Small intestine (tissue), 7 donors: ENCODE data around the gene ZNF432. TPM values are rescaled to one million over a fixed set of nuclear protein-coding genes. Genes with fewer than 3 reads are reported as not detected.

Experiments used
- DNase-seq, 2 donors: peaks; one replicate each; pipeline versions ENCODE4 v3.0.0 to v3.0.0-alpha.2; 2013
- FAIRE-seq: peaks from 2 replicates; lab custom pipeline; 2012; peaks lifted over from hg19 to GRCh38; lab: Jason Lieb, UNC
- H3K27ac ChIP-seq, 3 donors: one replicate each; pipeline ENCODE4 v1.5.1; 2013; ENCODE audit warnings: low read length in 2 of 3, mild to moderate bottlenecking in 2 of 3, control low read depth in 1 of 3, inconsistent platforms in 1 of 3, low read depth in 1 of 3, moderate library complexity in 1 of 3
- H3K27me3 ChIP-seq, 3 donors: one replicate each; pipeline ENCODE4 v1.6.1; 2013; ENCODE audit warnings: low read length in 3 of 3, inconsistent platforms in 1 of 3; ENCODE audit not compliant: control insufficient read depth in 3 of 3, insufficient read depth in 3 of 3
- H3K36me3 ChIP-seq, 3 donors: one replicate each; pipeline ENCODE4 v1.6.1; 2013; ENCODE audit warnings: low read length in 3 of 3, inconsistent platforms in 1 of 3, low read depth in 1 of 3, mild to moderate bottlenecking in 1 of 3, moderate library complexity in 1 of 3; ENCODE audit not compliant: control insufficient read depth in 3 of 3, insufficient read depth in 2 of 3
- H3K4me1 ChIP-seq, 3 donors: one replicate each; pipeline ENCODE4 v1.6.1; 2013; ENCODE audit warnings: low read length in 2 of 3, inconsistent platforms in 1 of 3, low read depth in 1 of 3, mild to moderate bottlenecking in 1 of 3, moderate library complexity in 1 of 3; ENCODE audit not compliant: control insufficient read depth in 3 of 3, insufficient read depth in 2 of 3
- H3K4me3 ChIP-seq, 3 donors: one replicate each; pipeline ENCODE4 v1.5.1; 2013; ENCODE audit warnings: low read length in 3 of 3, control low read depth in 1 of 3, inconsistent platforms in 1 of 3, low read depth in 1 of 3, mild to moderate bottlenecking in 1 of 3, moderate library complexity in 1 of 3
- H3K9me3 ChIP-seq, 2 donors: one replicate each; pipeline ENCODE4 v1.6.1; 2013; ENCODE audit warnings: low read depth in 1 of 2, low read length in 1 of 2; ENCODE audit not compliant: control insufficient read depth in 2 of 2, insufficient read depth in 1 of 2
- WGBS, 3 donors: extraction: QIAGEN DNeasy Blood & Tissue Kit; methylation state at CpG; one replicate each; pipeline ENCODE4 v1.1.7; 2013; 5-methylcytosine and 5-hydroxymethylcytosine counted together
- polyA plus RNA-seq, 4 donors: library from polyadenylated mRNA; stranded (reverse) in 3 of 4; unstranded in 1 of 4; fragments of 200-250 nt in 3 of 4; fragments of 120-200 nt in 1 of 4; gene quantifications; one replicate each; pipeline versions ENCODE4 v1.2.1 to v1.2.3, GENCODE V29; 2013
- donor health status: healthy with polysubstance abuse.
- donor health status: control.
- donor health status: control.
- donor health status: Bipolar disorder and iron deficiency.
- donor health status: healthy.

The ZNF432 gene
- polyA plus RNA-seq, 4 donors = 3.8 to 13.9 (median 6.4) TPM

- DNase-seq (no peak), FAIRE-seq (no peak)
- Histone ChIP-seq H3K4me3 (no peak overlapping the region), H3K27ac (no peak overlapping the region), H3K9me3 (peaks cover 6 to 65% of the 10 kb centered on the region in 2 donors), H3K4me1 (no peaks in the 10 kb centered on the region), H3K36me3 (peaks cover 4 to 23% (median 12%) of the 10 kb centered on the region in 3 donors), H3K27me3 (no peaks in the 10 kb centered on the region)
- 97 to 98% (median 98%) methylated on average over 10 of the region's 10 CpGs for WGBS, 3 donors
Observed at GRCh38 chr19:51993422-51993821, 55.2 kb downstream of the ZNF432 start.

- Histone ChIP-seq H3K9me3 (peaks cover 1 to 54% of the 10 kb centered on the region in 2 donors), H3K27ac (peak within 1 kb of the TSS; percentile 41 to 83 (median 63))
Observed at GRCh38 chr19:51986309-51987291, 62.0 kb downstream of the ZNF432 start, which contains the start of gene ZNF350. TSS of gene ZNF350 (minus strand) at chr19:51986840. CDS start at chr19:51974360, 12,480 bp downstream.

GRCh38 chr19:51983361-51983760, 65.3 kb downstream of the ZNF432 start:
- no peaks in the 10 kb centered on the region for H3K27me3 ChIP-seq
- H3K4me3 ChIP-seq = no peak overlapping the region
- no peaks in the 10 kb centered on the region for H3K4me1 ChIP-seq
- FAIRE-seq (no peak), DNase-seq (no peak)
- 93 to 97% (median 95%) methylated on average over 4 of the region's 4 CpGs for WGBS, 3 donors
- H3K36me3 ChIP-seq = peaks cover 6 to 16% (median 11%) of the 10 kb centered on the region in 3 donors
- peaks cover 4 to 56% of the 10 kb centered on the region in 2 donors for H3K9me3 ChIP-seq
- no peak overlapping the region for H3K27ac ChIP-seq

More at GRCh38 chr19:51986309-51987291, 62.0 kb downstream of the ZNF432 start, which contains the start of gene ZNF350:
- FAIRE-seq (no peak), DNase-seq (peak; percentile 97)
- H3K27me3 ChIP-seq = no peaks in the 10 kb centered on the region
- WGBS, 3 donors = 2 to 4% (median 3%) methylated on average over 33 of the region's 33 CpGs
- H3K36me3 ChIP-seq = peaks cover 0 to 9% (median 8%) of the 10 kb centered on the region in 3 donors
- no peaks in the 10 kb centered on the region for H3K4me1 ChIP-seq
- peak within 1 kb of the TSS; percentile 74 to 92 (median 89) for H3K4me3 ChIP-seq

Other genes starting within 250 kb of the ZNF432 start
- 10 to 100 TPM in 1 of 4 donors, 1 to 10 TPM in 3; 4.7 to 29.4 (median 8.0) TPM for gene ZNF577, start 160.9 kb downstream of the ZNF432 start, polyA plus RNA-seq
- gene ZNF649, start 143.8 kb downstream of the ZNF432 start, polyA plus RNA-seq = 10 to 100 TPM in 1 of 4 donors, 1 to 10 TPM in 3; 2.5 to 14.4 (median 4.5) TPM
- gene ZNF613, start 121.4 kb downstream of the ZNF432 start, polyA plus RNA-seq = 1 to 10 TPM; 2.2 to 6.0 (median 4.3) TPM
- gene ZNF350, start 62.0 kb downstream of the ZNF432 start, polyA plus RNA-seq = 10 to 100 TPM in 3 of 4 donors, 1 to 10 TPM in 1; 5.1 to 14.0 (median 11.4) TPM
- 1 to 10 TPM; 1.9 to 8.6 (median 2.8) TPM for gene ZNF615, start 40.6 kb downstream of the ZNF432 start, polyA plus RNA-seq
- gene ZNF614, start 20.5 kb downstream of the ZNF432 start, polyA plus RNA-seq = 1 to 10 TPM; 2.4 to 8.2 (median 2.7) TPM
- gene ZNF841, start 46.9 kb upstream of the ZNF432 start, polyA plus RNA-seq = 10 to 100 TPM in 1 of 4 donors, 1 to 10 TPM in 3; 4.1 to 24.7 (median 8.7) TPM
- 10 to 100 TPM in 1 of 4 donors, 1 to 10 TPM in 3; 1.1 to 11.6 (median 2.2) TPM for gene ZNF616, start 91.1 kb upstream of the ZNF432 start, polyA plus RNA-seq
- 10 to 100 TPM in 1 of 4 donors, 1 to 10 TPM in 3; 1.8 to 12.3 (median 3.4) TPM for gene ZNF836, start 122.8 kb upstream of the ZNF432 start, polyA plus RNA-seq
- 100 to 1,000 TPM; 131 to 228 (median 145) TPM for gene PPP2R1A, start 141.2 kb upstream of the ZNF432 start, polyA plus RNA-seq
- 10 to 100 TPM in 1 of 4 donors, 1 to 10 TPM in 3; 1.8 to 13.3 (median 3.1) TPM for gene ZNF766, start 220.7 kb upstream of the ZNF432 start, polyA plus RNA-seq
- gene ZNF480, start 248.3 kb upstream of the ZNF432 start, polyA plus RNA-seq = 10 to 100 TPM in 1 of 4 donors, 1 to 10 TPM in 3; 4.0 to 13.1 (median 6.0) TPM